Amniotic epithelial cell (primary cell): ENCODE measurements around the gene ZNF561.
"Not testable (repeated sequence)": the region's sequence is repeated elsewhere in the genome, so short reads cannot be mapped to it uniquely, and the experiment has no call there.

Experiments
- DNase-seq: peaks from one replicate; pipeline ENCODE4 v3.0.0-alpha.2; 2010; ENCODE audit warnings: low read depth

The ZNF561 gene

GRCh38 chr19:9621156-9622037, at the start of gene ZNF561:
Gene ZNF561 (minus strand): TSS chr19:9621232. CDS start chr19:9619456, 1,776 bp downstream.
- peak; percentile 83 for DNase-seq

- no peak for DNase-seq
Measured at GRCh38 chr19:9668544-9668943, 47.5 kb upstream of the ZNF561 start.

GRCh38 chr19:9667898-9668297, 46.9 kb upstream of the ZNF561 start:
- DNase-seq = no peak

- peak; percentile 21 for DNase-seq
Measured at GRCh38 chr19:9658769-9659168, 37.7 kb upstream of the ZNF561 start.

- DNase-seq = peak; percentile 10
Measured at GRCh38 chr19:9653066-9653555, 32.1 kb upstream of the ZNF561 start.

- not testable (repeated sequence) for DNase-seq
Measured at GRCh38 chr19:9651464-9651863, 30.4 kb upstream of the ZNF561 start.

- DNase-seq = no peak
Measured at GRCh38 chr19:9650345-9650744, 29.3 kb upstream of the ZNF561 start.

- DNase-seq = no peak
Measured at GRCh38 chr19:9645472-9645871, 24.4 kb upstream of the ZNF561 start.

GRCh38 chr19:9644472-9644871, 23.4 kb upstream of the ZNF561 start:
- DNase-seq = no peak

- DNase-seq = no peak
Measured at GRCh38 chr19:9641810-9642209, 20.8 kb upstream of the ZNF561 start.

- no peak for DNase-seq
Measured at GRCh38 chr19:9640956-9641355, 19.9 kb upstream of the ZNF561 start.

- DNase-seq = no peak
Measured at GRCh38 chr19:9636018-9636417, 15.0 kb upstream of the ZNF561 start.

GRCh38 chr19:9627856-9628255, 6.8 kb upstream of the ZNF561 start:
- DNase-seq = no peak

- no peak for DNase-seq
Measured at GRCh38 chr19:9622531-9622930, 1.5 kb upstream of the ZNF561 start.

GRCh38 chr19:9620842-9621155, 233 bp downstream of the ZNF561 start:
- no peak for DNase-seq

GRCh38 chr19:9615844-9616243, 5.2 kb downstream of the ZNF561 start:
- DNase-seq = no peak

GRCh38 chr19:9610484-9611113, 10.4 kb downstream of the ZNF561 start:
- peak; percentile 11 for DNase-seq

GRCh38 chr19:9608912-9609311, 12.1 kb downstream of the ZNF561 start:
- DNase-seq = no peak

- DNase-seq = peak; percentile 91
Measured at GRCh38 chr19:9597027-9597426, 24.0 kb downstream of the ZNF561 start.

GRCh38 chr19:9586764-9587163, 34.3 kb downstream of the ZNF561 start:
- DNase-seq = peak; percentile 64

GRCh38 chr19:9584073-9584833, 36.8 kb downstream of the ZNF561 start, which contains the start of gene ZNF121:
Gene ZNF121 (minus strand): TSS chr19:9584504. CDS start chr19:9568097, 16,407 bp downstream.
- peak; percentile 70 for DNase-seq

GRCh38 chr19:9582081-9582725, 38.8 kb downstream of the ZNF561 start:
- not testable (repeated sequence) for DNase-seq
